Parathyroid adenoma (tissue), 2 donors: Measurements from ENCODE around the gene LRG1.

Source experiments
- H2AFZ ChIP-seq: fragments of 300-600 bp; sonication (generic); one replicate; pipeline ENCODE4 v1.7.0; 2017; ENCODE audit warnings: antibody characterized with exemption, mild to moderate bottlenecking
- H3K27ac ChIP-seq: fragments of 300-600 bp; sonication (generic); one replicate; pipeline ENCODE4 v1.7.0; 2017
- H3K27me3 ChIP-seq: fragments of 300-600 bp; sonication (generic); one replicate; pipeline ENCODE4 v1.7.0; 2017; ENCODE audit warnings: low read length; ENCODE audit not compliant: control insufficient read depth, insufficient read depth
- H3K36me3 ChIP-seq: fragments of 300-600 bp; sonication (generic); one replicate; pipeline ENCODE4 v1.7.0; 2017; ENCODE audit warnings: low read length; ENCODE audit not compliant: control insufficient read depth, insufficient read depth
- H3K4me1 ChIP-seq: fragments of 300-600 bp; sonication (generic); one replicate; pipeline ENCODE4 v1.7.0; 2017; ENCODE audit warnings: control low read depth
- H3K4me2 ChIP-seq: fragments of 300-600 bp; sonication (generic); one replicate; pipeline ENCODE4 v1.7.0; 2017; ENCODE audit warnings: low read length
- H3K4me3 ChIP-seq: fragments of 300-600 bp; sonication (generic); one replicate; pipeline ENCODE4 v1.7.0; 2017; ENCODE audit warnings: low read depth, low read length
- H3K79me2 ChIP-seq: fragments of 300-600 bp; sonication (generic); one replicate; pipeline ENCODE4 v1.7.0; 2017; ENCODE audit warnings: control low read depth
- H3K9ac ChIP-seq: fragments of 300-600 bp; sonication (generic); one replicate; pipeline ENCODE4 v1.7.0; 2017; ENCODE audit warnings: mild to moderate bottlenecking
- H3K9me3 ChIP-seq: fragments of 300-600 bp; sonication (generic); one replicate; pipeline ENCODE4 v1.7.0; 2017; ENCODE audit warnings: low read length; ENCODE audit not compliant: control insufficient read depth
- TF ChIP-seq, protein P1 (sequence below): fragments of 300-600 bp; sonication (generic); IDR thresholded peaks from one replicate; pipeline ENCODE4 v1.7.0; 2017; ENCODE audit warnings: antibody characterized with exemption, mild to moderate bottlenecking
- donor health status: primary hyperparathyroidism.

LRG1 gene

DNA sequence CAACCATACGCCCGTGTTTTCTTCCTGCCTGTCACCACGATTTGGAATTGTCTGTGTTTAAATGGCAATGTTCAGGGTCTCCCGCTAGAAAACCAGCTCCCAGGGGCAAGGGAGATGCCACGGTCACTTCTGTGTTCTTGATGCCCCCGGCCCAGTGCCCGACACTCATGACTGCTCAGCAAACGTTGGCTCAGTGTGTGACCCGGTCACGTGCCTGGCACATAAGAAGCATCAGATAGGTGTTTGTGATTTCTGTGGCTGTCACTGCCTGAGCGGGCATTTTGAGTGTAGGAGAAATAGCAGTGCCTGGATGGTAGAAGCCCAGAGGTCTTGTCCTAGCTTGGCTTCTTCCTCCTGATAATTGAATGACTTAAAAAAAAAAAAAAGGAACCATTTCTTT lies 52.3 kb downstream of the LRG1 start:
- H3K27me3 ChIP-seq, result no peaks in the 10 kb centered on the region
- H3K9me3 ChIP-seq, result no peaks in the 10 kb centered on the region
- no peak overlapping the region for H3K4me3 ChIP-seq
- TF ChIP-seq, protein P1, sequence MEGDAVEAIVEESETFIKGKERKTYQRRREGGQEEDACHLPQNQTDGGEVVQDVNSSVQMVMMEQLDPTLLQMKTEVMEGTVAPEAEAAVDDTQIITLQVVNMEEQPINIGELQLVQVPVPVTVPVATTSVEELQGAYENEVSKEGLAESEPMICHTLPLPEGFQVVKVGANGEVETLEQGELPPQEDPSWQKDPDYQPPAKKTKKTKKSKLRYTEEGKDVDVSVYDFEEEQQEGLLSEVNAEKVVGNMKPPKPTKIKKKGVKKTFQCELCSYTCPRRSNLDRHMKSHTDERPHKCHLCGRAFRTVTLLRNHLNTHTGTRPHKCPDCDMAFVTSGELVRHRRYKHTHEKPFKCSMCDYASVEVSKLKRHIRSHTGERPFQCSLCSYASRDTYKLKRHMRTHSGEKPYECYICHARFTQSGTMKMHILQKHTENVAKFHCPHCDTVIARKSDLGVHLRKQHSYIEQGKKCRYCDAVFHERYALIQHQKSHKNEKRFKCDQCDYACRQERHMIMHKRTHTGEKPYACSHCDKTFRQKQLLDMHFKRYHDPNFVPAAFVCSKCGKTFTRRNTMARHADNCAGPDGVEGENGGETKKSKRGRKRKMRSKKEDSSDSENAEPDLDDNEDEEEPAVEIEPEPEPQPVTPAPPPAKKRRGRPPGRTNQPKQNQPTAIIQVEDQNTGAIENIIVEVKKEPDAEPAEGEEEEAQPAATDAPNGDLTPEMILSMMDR, result no peak
- H3K9ac ChIP-seq, result no peak overlapping the region
- no peak overlapping the region for H3K27ac ChIP-seq
- H2AFZ ChIP-seq, result no peak overlapping the region
- no peaks in the 10 kb centered on the region for H3K4me1 ChIP-seq
- peaks cover 2% of the 10 kb centered on the region for H3K79me2 ChIP-seq
- H3K4me2 ChIP-seq, result no peak overlapping the region
- H3K36me3 ChIP-seq, result no peaks in the 10 kb centered on the region
